Motor neuron (in vitro differentiated cells): ENCODE measurements around the gene KIF6. TPM values are rescaled to one million over a fixed set of nuclear protein-coding genes. Genes with fewer than 3 reads are reported as not detected.

ENCODE experiments used
- ATAC-seq, 8 experiments: fragments of 200-7000 bp; cut with Tn5 transposase; replicated peaks in 6 of 8; 2 replicates each; pipeline ENCODE4 v1.8.0; 2021; ENCODE audit warnings: mild to moderate bottlenecking in 8 of 8, moderate library complexity in 8 of 8
- H3K27ac ChIP-seq, 2 donors: fragments of 250-450 bp; sonication (Bioruptor Pico); 2 replicates each; pipeline ENCODE4 v1.9.0; 2021; ENCODE audit warnings: antibody characterized with exemption in 2 of 2, mild to moderate bottlenecking in 2 of 2, moderate library complexity in 1 of 2
- H3K4me1 ChIP-seq, 2 donors: fragments of 250-450 bp; sonication (Bioruptor Pico); replicated peaks in 1 of 2; 2 replicates each; pipeline ENCODE4 v1.6.1; 2021; ENCODE audit warnings: antibody characterized with exemption in 2 of 2, mild to moderate bottlenecking in 2 of 2, moderate library complexity in 1 of 2
- H3K4me3 ChIP-seq, 5 donors: fragments of 250-450 bp; sonication (Bioruptor Pico); 2 replicates each; pipeline ENCODE4 v1.9.0; 2021; ENCODE audit warnings: antibody characterized with exemption in 5 of 5, mild to moderate bottlenecking in 5 of 5, moderate library complexity in 4 of 5
- WGBS, 10 experiments: fragments of 450-650 bp; shearing (Covaris generic); methylation state at CpG; one replicate each; pipeline ENCODE4 v1.0.0; 2022; 5-methylcytosine and 5-hydroxymethylcytosine counted together
- in situ Hi-C, 9 experiments: fragments of 400-800 bp; cut with MboI; loops; one replicate each; pipeline ENCODE4 v1.15.0; 2021; ENCODE audit warnings: low sequenced_read_pairs in 9 of 9, low pct_unique_long_range_greater_than_20kb in 2 of 9; ENCODE audit not compliant: unreplicated experiment in 9 of 9
- total RNA-seq, 8 experiments: library from RNA; unstranded; fragments of 300-600 nt; gene quantifications; 2 replicates each; pipeline versions ENCODE4 v1.2.3 to v1.2.4, GENCODE V29; 2022

Gene KIF6
- total RNA-seq, 8 experiments from 2014 or later, result 1.0 to 2.8 (median 1.6) TPM

GRCh38 chr6:39393075-39393474 lies 332.1 kb downstream of the KIF6 start:
- WGBS, 10 experiments, result 87 to 100% (median 93%) methylated on average over 2 to 5 of the region's 5 CpGs; no CpG with 5 or more reads in 3 of the 10 experiments
- no peak for ATAC-seq
- in situ Hi-C loops, result loop anchor here in 1 of 9 experiments (25.0 kb wide), 1 partner anchor 494 kb away; no protein-coding TSS in a partner anchor
- Histone ChIP-seq H3K4me1 (peaks cover 3 to 6% of the 10 kb centered on the region in 2 donors), H3K27ac (no peak overlapping the region), H3K4me3 (no peak overlapping the region)

- Histone ChIP-seq H3K27ac (no peak overlapping the region), H3K4me1 (peaks cover 3 to 8% of the 10 kb centered on the region in 2 donors), H3K4me3 (no peak overlapping the region)
- WGBS, 10 experiments, result 50 to 100% (median 82%) methylated on average over 1 to 7 of the region's 8 CpGs; no CpG with 5 or more reads in 2 of the 10 experiments
- ATAC-seq, result no peak
- in situ Hi-C loops, result loop anchor here in 1 of 9 experiments (25.0 kb wide), 1 partner anchor 496 kb away; no protein-coding TSS in a partner anchor
Measured at GRCh38 chr6:39391182-39391581, 334.0 kb downstream of the KIF6 start.

GRCh38 chr6:39389484-39389767 lies 335.8 kb downstream of the KIF6 start:
- no peak overlapping the region for H3K27ac ChIP-seq
- ATAC-seq, result peak in 7 of 8 experiments; percentile 13 to 63 (median 52)
- WGBS, 10 experiments, result 36 to 83% (median 50%) methylated on average over 1 to 3 of the region's 3 CpGs; no CpG with 5 or more reads in 5 of the 10 experiments
- in situ Hi-C loops, result loop anchor here in 1 of 9 experiments (25.0 kb wide), 1 partner anchor 498 kb away; no protein-coding TSS in a partner anchor
- H3K4me3 ChIP-seq, result no peak overlapping the region
- H3K4me1 ChIP-seq, result peaks cover 3 to 8% of the 10 kb centered on the region in 2 donors

GRCh38 chr6:39388606-39389483 lies 336.4 kb downstream of the KIF6 start:
- Histone ChIP-seq H3K4me1 (peaks cover 3 to 8% of the 10 kb centered on the region in 2 donors), H3K27ac (no peak overlapping the region), H3K4me3 (no peak overlapping the region)
- WGBS, 10 experiments, result 22 to 94% (median 63%) methylated on average over 2 to 6 of the region's 12 CpGs; no CpG with 5 or more reads in 3 of the 10 experiments
- in situ Hi-C loops, result loop anchor here in 1 of 9 experiments (25.0 kb wide), 1 partner anchor 498 kb away; no protein-coding TSS in a partner anchor
- ATAC-seq, result peak in 5 of 8 experiments; percentile 11 to 86 (median 61)

GRCh38 chr6:39387785-39388184 lies 337.4 kb downstream of the KIF6 start:
- no peak overlapping the region for H3K27ac ChIP-seq

GRCh38 chr6:39386487-39386886 lies 338.7 kb downstream of the KIF6 start:
- H3K4me1 ChIP-seq, result peaks cover 3 to 8% of the 10 kb centered on the region in 2 donors
- in situ Hi-C loops, result loop anchor here in 1 of 9 experiments (25.0 kb wide), 1 partner anchor 501 kb away; no protein-coding TSS in a partner anchor
- no peak for ATAC-seq
- WGBS, 10 experiments, result 60 to 100% (median 75%) methylated on average over 1 to 3 of the region's 3 CpGs; no CpG with 5 or more reads in 4 of the 10 experiments
- no peak overlapping the region for H3K4me3 ChIP-seq
- no peak overlapping the region for H3K27ac ChIP-seq

More at GRCh38 chr6:39387785-39388184, 337.4 kb downstream of the KIF6 start:
- Histone ChIP-seq H3K4me1 (peaks cover 3 to 8% of the 10 kb centered on the region in 2 donors), H3K4me3 (no peak overlapping the region)
- ATAC-seq, result peak in 6 of 8 experiments; percentile 27 to 68 (median 55)
- WGBS, 10 experiments, result 64 to 100% (median 87%) methylated on average over 1 to 3 of the region's 3 CpGs; no CpG with 5 or more reads in 2 of the 10 experiments
- in situ Hi-C loops, result loop anchor here in 1 of 9 experiments (25.0 kb wide), 1 partner anchor 500 kb away; no protein-coding TSS in a partner anchor

GRCh38 chr6:39381550-39382140 lies 343.6 kb downstream of the KIF6 start:
- 21 to 100% (median 74%) methylated on average over 2 to 5 of the region's 5 CpGs; no CpG with 5 or more reads in 2 of the 10 experiments for WGBS, 10 experiments
- no peak for ATAC-seq
- in situ Hi-C loops, result loop anchor here in 1 of 9 experiments (25.0 kb wide), 1 partner anchor 506 kb away; no protein-coding TSS in a partner anchor
- H3K4me3 ChIP-seq, result no peak overlapping the region
- H3K4me1 ChIP-seq, result peaks cover 5 to 10% of the 10 kb centered on the region in 2 donors
- H3K27ac ChIP-seq, result no peak overlapping the region

GRCh38 chr6:39380837-39381549 lies 344.2 kb downstream of the KIF6 start:
- 52 to 95% (median 82%) methylated on average over 2 to 6 of the region's 6 CpGs for WGBS, 10 experiments
- Histone ChIP-seq H3K4me1 (peaks cover 5 to 10% of the 10 kb centered on the region in 2 donors), H3K4me3 (no peak overlapping the region), H3K27ac (no peak overlapping the region)
- in situ Hi-C loops, result loop anchor here in 1 of 9 experiments (25.0 kb wide), 1 partner anchor 506 kb away; no protein-coding TSS in a partner anchor
- ATAC-seq, result no peak

GRCh38 chr6:39378960-39379425 lies 346.2 kb downstream of the KIF6 start:
- peak in 1 of 8 experiments; percentile 12 for ATAC-seq
- Histone ChIP-seq H3K4me1 (peaks cover 5 to 10% of the 10 kb centered on the region in 2 donors), H3K27ac (no peak overlapping the region), H3K4me3 (no peak overlapping the region)
- in situ Hi-C loops, result loop anchor here in 2 of 9 experiments (10.0 to 25.0 kb wide), 2 partner anchors 506 to 508 kb away; no protein-coding TSS in a partner anchor
- 11 to 100% (median 88%) methylated on average over 1 to 5 of the region's 5 CpGs; no CpG with 5 or more reads in 1 of the 10 experiments for WGBS, 10 experiments

- Histone ChIP-seq H3K4me3 (no peak overlapping the region), H3K4me1 (peaks cover 5 to 10% of the 10 kb centered on the region in 2 donors), H3K27ac (no peak overlapping the region)
- ATAC-seq, result peak in 4 of 8 experiments; percentile 23 to 50 (median 36)
- in situ Hi-C loops, result loop anchor here in 2 of 9 experiments (10.0 to 25.0 kb wide), 2 partner anchors 506 to 509 kb away; no protein-coding TSS in a partner anchor
- WGBS, 10 experiments, result 48 to 93% (median 77%) methylated on average over 2 to 10 of the region's 10 CpGs; no CpG with 5 or more reads in 1 of the 10 experiments
Measured at GRCh38 chr6:39378175-39378959, 346.8 kb downstream of the KIF6 start.

GRCh38 chr6:39377539-39377950 lies 347.7 kb downstream of the KIF6 start:
- Histone ChIP-seq H3K27ac (no peak overlapping the region), H3K4me1 (peaks cover 5 to 10% of the 10 kb centered on the region in 2 donors), H3K4me3 (no peak overlapping the region)
- ATAC-seq, result peak; percentile 96 to 100 (median 98)
- 0 to 67% (median 7%) methylated on average over 1 to 5 of the region's 6 CpGs; no CpG with 5 or more reads in 3 of the 10 experiments for WGBS, 10 experiments
- in situ Hi-C loops, result loop anchor here in 2 of 9 experiments (10.0 to 25.0 kb wide), 2 partner anchors 507 to 510 kb away; no protein-coding TSS in a partner anchor
